Activated CD8-positive, alpha-beta memory T cell treated with anti-CD3 and anti-CD28 coated beads for 36 hours (primary cell): ENCODE results near the gene ELOVL5. TPM values are rescaled to one million over a fixed set of nuclear protein-coding genes. Genes with fewer than 3 reads are reported as not detected.
"Not testable (repeated sequence)": the region's sequence is repeated elsewhere in the genome, so short reads cannot be mapped to it uniquely, and the experiment has no call there.

Experiments used
- CTCF ChIA-PET: fragments of 350-600 bp; sonication (Branson Sonifier 250); formaldehyde crosslinking; loops from one replicate; lab custom pipeline; 2021; ENCODE audit warnings: antibody characterized with exemption; lab: Charles Lee
- POLR2A ChIA-PET: fragments of 350-600 bp; sonication (Branson Sonifier 250); formaldehyde crosslinking; loops from one replicate; lab custom pipeline; 2021; ENCODE audit warnings: antibody characterized with exemption; lab: Charles Lee
- total RNA-seq, 2 experiments: library from RNA; stranded (reverse); gene quantifications; one replicate each; pipeline ENCODE4 v1.2.3, GENCODE V29; 2021

The ELOVL5 gene
- total RNA-seq, 2 experiments from 2014 or later = 109 TPM

- POLR2A ChIA-PET = interaction anchor here (0.7 to 2.5 kb wide), 3 partner anchors 9 to 13 kb away, joined by 3 to 10 read pairs (median 3); no protein-coding TSS in a partner anchor
These were observed 12.7 kb downstream of the ELOVL5 start for GRCh38 chr6:53336070-53336469.

GRCh38 chr6:53335224-53335994, 13.3 kb downstream of the ELOVL5 start:
- POLR2A ChIA-PET = interaction anchor here (0.6 to 2.5 kb wide), 2 partner anchors 11 to 12 kb away, joined by 4 to 10 read pairs; no protein-coding TSS in a partner anchor
- CTCF ChIA-PET = interaction anchor here (0.8 to 1.3 kb wide), 3 partner anchors 9 to 163 kb away, joined by 3 to 4 read pairs (median 4); no protein-coding TSS in a partner anchor

More at GRCh38 chr6:53336070-53336469, 12.7 kb downstream of the ELOVL5 start:
- CTCF ChIA-PET = interaction anchor here (0.7 to 2.6 kb wide), 5 partner anchors 8 to 164 kb away, joined by 3 to 12 read pairs (median 4); partner anchors contain the start of gene ELOVL5

GRCh38 chr6:53333439-53334408, 15.0 kb downstream of the ELOVL5 start:
- POLR2A ChIA-PET = no interaction called here
- CTCF ChIA-PET = no interaction called here

- CTCF ChIA-PET = no interaction called here
- POLR2A ChIA-PET = no interaction called here
These were observed 17.1 kb downstream of the ELOVL5 start for GRCh38 chr6:53331678-53332077.

- CTCF ChIA-PET = interaction anchor here (0.6 kb wide), 1 partner anchor 56 kb away, joined by 3 read pairs; no protein-coding TSS in a partner anchor
- POLR2A ChIA-PET = interaction anchor here (1.4 kb wide), 1 partner anchor 30 kb away, joined by 4 read pairs; no protein-coding TSS in a partner anchor
These were observed 18.6 kb downstream of the ELOVL5 start for GRCh38 chr6:53330137-53330536.

GRCh38 chr6:53328375-53328774, 20.4 kb downstream of the ELOVL5 start:
- CTCF ChIA-PET = interaction anchor here (1.0 kb wide), 1 partner anchor 18 kb away, joined by 3 read pairs; no protein-coding TSS in a partner anchor
- POLR2A ChIA-PET = no interaction called here

GRCh38 chr6:53327017-53327395, 21.7 kb downstream of the ELOVL5 start:
- ChIA-PET CTCF (no interaction called here), POLR2A (no interaction called here)

- CTCF ChIA-PET = no interaction called here
- POLR2A ChIA-PET = no interaction called here
These were observed 22.3 kb downstream of the ELOVL5 start for GRCh38 chr6:53326372-53327016.

- ChIA-PET POLR2A (no interaction called here), CTCF (no interaction called here)
These were observed 23.0 kb downstream of the ELOVL5 start for GRCh38 chr6:53325785-53326184.

GRCh38 chr6:53322188-53323029, 26.3 kb downstream of the ELOVL5 start:
- ChIA-PET POLR2A (interaction anchor here (1.2 kb wide), 1 partner anchor 14 kb away, joined by 3 read pairs; no protein-coding TSS in a partner anchor), CTCF (interaction anchor here (1.1 to 1.5 kb wide), 2 partner anchors 17 to 151 kb away, joined by 3 to 6 read pairs; no protein-coding TSS in a partner anchor)

- ChIA-PET CTCF (interaction anchor here (1.1 kb wide), 1 partner anchor 18 kb away, joined by 3 read pairs; no protein-coding TSS in a partner anchor), POLR2A (no interaction called here)
These were observed 27.0 kb downstream of the ELOVL5 start for GRCh38 chr6:53321701-53322100.

GRCh38 chr6:53320964-53321363, 27.8 kb downstream of the ELOVL5 start:
- POLR2A ChIA-PET = no interaction called here
- CTCF ChIA-PET = interaction anchor here (1.1 kb wide), 1 partner anchor 19 kb away, joined by 3 read pairs; no protein-coding TSS in a partner anchor

GRCh38 chr6:53318429-53318828, 30.3 kb downstream of the ELOVL5 start:
- ChIA-PET POLR2A (no interaction called here), CTCF (interaction anchor here (0.5 kb wide), 1 partner anchor 777 kb away, joined by 3 read pairs; no protein-coding TSS in a partner anchor)

GRCh38 chr6:53317861-53318260, 30.9 kb downstream of the ELOVL5 start:
- ChIA-PET POLR2A (no interaction called here), CTCF (no interaction called here)

- POLR2A ChIA-PET, CTCF ChIA-PET: not testable (repeated sequence)
These were observed 31.5 kb downstream of the ELOVL5 start for GRCh38 chr6:53317299-53317698.

GRCh38 chr6:53316142-53316541, 32.6 kb downstream of the ELOVL5 start:
- CTCF ChIA-PET = interaction anchor here (0.7 to 1.4 kb wide), 2 partner anchors 15 to 20 kb away, joined by 3 read pairs; no protein-coding TSS in a partner anchor
- POLR2A ChIA-PET = no interaction called here

- CTCF ChIA-PET = interaction anchor here (0.7 to 1.4 kb wide), 2 partner anchors 14 to 21 kb away, joined by 3 read pairs; no protein-coding TSS in a partner anchor
- POLR2A ChIA-PET = no interaction called here
These were observed 33.5 kb downstream of the ELOVL5 start for GRCh38 chr6:53315086-53315724.
